AG04449 (cell line): Measurements from ENCODE around the gene ALDH1A2.
"Not testable (repeated sequence)": the region's sequence is repeated elsewhere in the genome, so short reads cannot be mapped to it uniquely, and the experiment has no call there.

Experiments used
- CTCF ChIA-PET: fragments of 350-600 bp; formaldehyde crosslinking; extraction: SDS; loops from one replicate; lab custom pipeline; 2021; ENCODE audit warnings: antibody characterized with exemption; lab: Yijun Ruan, JAX
- POLR2A ChIA-PET: fragments of 400-600, 350-600 bp; formaldehyde crosslinking; extraction: SDS; loops from one replicate; lab custom pipeline; 2020; ENCODE audit warnings: antibody characterized with exemption, inconsistent platforms; lab: Yijun Ruan, JAX
- DNase-seq: peaks from one replicate; pipeline ENCODE4 v3.0.0-alpha.2; 2010; ENCODE audit warnings: low read depth, low spot score
- H3K4me3 ChIP-seq: 2 replicates; pipeline ENCODE4 v1.5.1; 2011; ENCODE audit warnings: low read depth, mild to moderate bottlenecking, control low read depth, low read length
- CTCF ChIP-seq: IDR thresholded peaks from one replicate; pipeline ENCODE4 v1.5.1; 2011; ENCODE audit warnings: mild to moderate bottlenecking, moderate library complexity, low read length, control low read depth, inconsistent platforms; ENCODE audit not compliant: insufficient read depth; ENCODE audit errors: missing control alignments

Gene ALDH1A2

GRCh38 chr15:58086491-58086890, 21.0 kb upstream of the ALDH1A2 start:
- POLR2A ChIA-PET = no interaction called here
- no peak for TF ChIP-seq CTCF
- no peak overlapping the region for H3K4me3 ChIP-seq
- CTCF ChIA-PET = interaction anchor here (1.3 to 3.9 kb wide), 2 partner anchors 16 to 20 kb away, joined by 4 to 20 read pairs; no protein-coding TSS in a partner anchor
- DNase-seq = no peak

- TF ChIP-seq CTCF = no peak
- DNase-seq = no peak
- CTCF ChIA-PET = interaction anchor here (0.6 to 1.8 kb wide), 5 partner anchors 11 to 41 kb away, joined by 3 to 8 read pairs (median 3); partner anchors contain the start of gene ALDH1A2
Measured at GRCh38 chr15:58083526-58083925, 18.0 kb upstream of the ALDH1A2 start.

GRCh38 chr15:58081891-58082290, 16.4 kb upstream of the ALDH1A2 start:
- no peak for TF ChIP-seq CTCF

More at GRCh38 chr15:58083526-58083925, 18.0 kb upstream of the ALDH1A2 start:
- H3K4me3 ChIP-seq = no peak overlapping the region
- POLR2A ChIA-PET = interaction anchor here (0.6 kb wide), 1 partner anchor 923 kb away, joined by 3 read pairs; no protein-coding TSS in a partner anchor

GRCh38 chr15:58081456-58081855, 15.9 kb upstream of the ALDH1A2 start:
- ChIA-PET POLR2A (no interaction called here), CTCF (interaction anchor here (3.8 kb wide), 1 partner anchor 11 kb away, joined by 20 read pairs; no protein-coding TSS in a partner anchor)
- DNase-seq = no peak
- no peak overlapping the region for H3K4me3 ChIP-seq
- no peak for TF ChIP-seq CTCF

More at GRCh38 chr15:58081891-58082290, 16.4 kb upstream of the ALDH1A2 start:
- no peak for DNase-seq
- H3K4me3 ChIP-seq = no peak overlapping the region
- ChIA-PET CTCF (interaction anchor here (3.8 kb wide), 1 partner anchor 12 kb away, joined by 20 read pairs; no protein-coding TSS in a partner anchor), POLR2A (no interaction called here)

- H3K4me3 ChIP-seq, DNase-seq, POLR2A ChIA-PET: not testable (repeated sequence)
- CTCF ChIA-PET = interaction anchor here (3.8 kb wide), 1 partner anchor 11 kb away, joined by 20 read pairs; no protein-coding TSS in a partner anchor
Measured at GRCh38 chr15:58080959-58081358, 15.4 kb upstream of the ALDH1A2 start.

GRCh38 chr15:58080398-58080797, 14.9 kb upstream of the ALDH1A2 start:
- CTCF ChIA-PET = interaction anchor here (3.8 kb wide), 1 partner anchor 10 kb away, joined by 20 read pairs; no protein-coding TSS in a partner anchor
- POLR2A ChIA-PET = no interaction called here
- no peak for TF ChIP-seq CTCF
- H3K4me3 ChIP-seq = no peak overlapping the region
- DNase-seq = no peak
